ENCODE results near the gene TRABD2B. TPM values are rescaled to one million over a fixed set of nuclear protein-coding genes. Genes with fewer than 3 reads are reported as not detected.
A peak's percentile ranks its signal among the peaks of the same experiment; 100 is the strongest.

TRABD2B gene
- total and polyA plus RNA-seq, 2 experiments from 2014 or later = 1.6 to 2.0 TPM

DNA sequence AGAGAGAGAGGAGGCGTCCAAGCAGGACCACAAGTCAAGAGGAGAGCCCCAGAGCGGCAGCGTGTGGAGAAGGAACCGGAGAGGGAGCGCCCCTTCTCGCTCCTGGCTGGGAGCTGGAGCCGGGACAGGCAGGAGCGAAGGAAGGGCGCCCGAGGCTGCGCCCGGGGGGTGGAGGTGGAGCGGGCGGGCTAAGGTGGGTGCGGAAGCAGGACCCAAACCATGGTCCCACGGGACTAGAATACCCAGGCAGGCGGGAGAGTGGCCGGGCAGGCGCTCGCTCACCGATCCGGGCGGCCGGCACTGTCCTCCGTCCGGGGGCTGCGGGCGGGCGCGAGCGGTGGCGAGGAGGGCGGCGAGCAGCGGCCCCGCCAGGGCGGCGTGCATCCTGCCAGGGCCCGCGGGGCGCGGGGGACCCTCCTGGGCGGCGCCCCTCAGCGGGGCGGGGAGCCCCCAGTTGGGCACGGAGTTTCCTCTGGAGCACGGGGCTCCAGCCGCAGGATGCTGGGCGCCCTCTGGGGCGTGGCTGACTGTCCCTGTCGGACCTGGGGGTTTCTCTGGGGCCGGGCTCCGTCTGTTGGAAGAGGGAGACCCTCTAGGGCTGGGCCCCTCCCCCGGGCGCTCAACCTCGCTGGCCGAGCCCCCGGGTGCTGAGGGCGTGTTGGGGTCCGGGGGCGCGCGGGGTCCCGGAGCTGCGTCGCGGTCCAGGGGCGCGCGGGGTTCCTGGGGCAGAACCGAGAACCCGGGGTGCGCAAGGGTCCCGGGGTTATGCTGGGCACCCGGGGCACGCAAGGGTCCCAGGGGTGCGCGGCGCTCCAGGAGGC lies 569 bp downstream of the TRABD2B start (continued):
- TF ChIP-seq STAT1 (IDR thresholded peaks at IDR 0.05; ENCODE audit: unreplicated experiment) (no peak), NANOG (IDR thresholded peaks at IDR 0.05; ENCODE audit: borderline replicate concordance) (no peak), EZH2phosphoT487 (IDR thresholded peaks at IDR 0.05; ENCODE audit: unreplicated experiment) (no peak), ZNF114 (CRISPR knock-in tag; IDR thresholded peaks at IDR 0.05) (no peak), ZNF331 (CRISPR knock-in tag; IDR thresholded peaks at IDR 0.05; ENCODE audit: low read depth) (no peak)
- TF ChIP-seq, protein P1, sequence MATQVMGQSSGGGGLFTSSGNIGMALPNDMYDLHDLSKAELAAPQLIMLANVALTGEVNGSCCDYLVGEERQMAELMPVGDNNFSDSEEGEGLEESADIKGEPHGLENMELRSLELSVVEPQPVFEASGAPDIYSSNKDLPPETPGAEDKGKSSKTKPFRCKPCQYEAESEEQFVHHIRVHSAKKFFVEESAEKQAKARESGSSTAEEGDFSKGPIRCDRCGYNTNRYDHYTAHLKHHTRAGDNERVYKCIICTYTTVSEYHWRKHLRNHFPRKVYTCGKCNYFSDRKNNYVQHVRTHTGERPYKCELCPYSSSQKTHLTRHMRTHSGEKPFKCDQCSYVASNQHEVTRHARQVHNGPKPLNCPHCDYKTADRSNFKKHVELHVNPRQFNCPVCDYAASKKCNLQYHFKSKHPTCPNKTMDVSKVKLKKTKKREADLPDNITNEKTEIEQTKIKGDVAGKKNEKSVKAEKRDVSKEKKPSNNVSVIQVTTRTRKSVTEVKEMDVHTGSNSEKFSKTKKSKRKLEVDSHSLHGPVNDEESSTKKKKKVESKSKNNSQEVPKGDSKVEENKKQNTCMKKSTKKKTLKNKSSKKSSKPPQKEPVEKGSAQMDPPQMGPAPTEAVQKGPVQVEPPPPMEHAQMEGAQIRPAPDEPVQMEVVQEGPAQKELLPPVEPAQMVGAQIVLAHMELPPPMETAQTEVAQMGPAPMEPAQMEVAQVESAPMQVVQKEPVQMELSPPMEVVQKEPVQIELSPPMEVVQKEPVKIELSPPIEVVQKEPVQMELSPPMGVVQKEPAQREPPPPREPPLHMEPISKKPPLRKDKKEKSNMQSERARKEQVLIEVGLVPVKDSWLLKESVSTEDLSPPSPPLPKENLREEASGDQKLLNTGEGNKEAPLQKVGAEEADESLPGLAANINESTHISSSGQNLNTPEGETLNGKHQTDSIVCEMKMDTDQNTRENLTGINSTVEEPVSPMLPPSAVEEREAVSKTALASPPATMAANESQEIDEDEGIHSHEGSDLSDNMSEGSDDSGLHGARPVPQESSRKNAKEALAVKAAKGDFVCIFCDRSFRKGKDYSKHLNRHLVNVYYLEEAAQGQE (IDR thresholded peaks at IDR 0.05; ENCODE audit: unreplicated experiment) = no peak

DNA sequence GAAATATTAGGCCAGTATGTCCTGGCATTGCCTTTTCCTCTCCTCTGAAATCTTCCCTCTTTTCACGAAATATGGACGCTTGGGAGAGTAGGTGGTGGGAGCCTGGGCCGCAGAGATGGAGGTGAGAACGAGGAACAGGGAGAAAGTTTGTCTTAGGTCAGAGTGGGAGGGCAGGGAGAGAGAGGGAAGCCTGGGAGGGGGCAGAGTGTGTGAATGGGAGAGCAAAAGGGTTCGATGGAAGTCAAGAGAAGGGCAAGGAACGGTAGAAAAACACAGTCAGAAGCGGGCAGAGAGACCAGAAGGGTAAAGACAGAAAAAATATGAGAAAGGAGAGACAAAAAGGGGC lies 1.2 kb downstream of the TRABD2B start:
- Histone ChIP-seq H3K4me2 (peak overlapping the region; percentile 95), H3K27ac (ENCODE audit: low read depth) (no peak overlapping the region), H3K4me3 (peak overlapping the region; percentile 85), H2AFZ (peak overlapping the region; percentile 89), H3K4me1 (ENCODE audit: insufficient read depth) (peaks cover 38% of the 10 kb centered on the region), H4K20me1 (replicated peaks; ENCODE audit: insufficient read depth) (no peaks in the 10 kb centered on the region), H3K36me3 (ENCODE audit: insufficient read depth) (no peaks in the 10 kb centered on the region), H3F3A (replicated peaks; ENCODE audit: low read depth) (no peaks in the 10 kb centered on the region), H3K27me3 (ENCODE audit: insufficient read depth) (peaks cover 40% of the 10 kb centered on the region), H3K79me2 (replicated peaks; ENCODE audit: insufficient read depth) (peaks cover 4% of the 10 kb centered on the region; the same call in 1 of the 2 replicates), H3K9me2 (ENCODE audit: insufficient read depth) (no peaks in the 10 kb centered on the region)
- peaks cover 24% of the 10 kb centered on the region for H3K27me3 Mint-ChIP-seq (ENCODE audit: insufficient read depth, low read depth, poor library complexity)
- H3K27ac Mint-ChIP-seq = no peak overlapping the region
- peaks cover 55% of the 10 kb centered on the region for H3K4me1 Mint-ChIP-seq
- H3K4me3 Mint-ChIP-seq = peak overlapping the region; percentile 85
- no peaks in the 10 kb centered on the region for H3K9me3 Mint-ChIP-seq
- H3K36me3 Mint-ChIP-seq (ENCODE audit: low read depth) = peaks cover 18% of the 10 kb centered on the region
- DNase-seq (ENCODE audit: low spot score) (no peak), ATAC-seq (peak; percentile 4; the same call in 2 of the 3 replicates)
- no peak for TF ChIP-seq EZH2phosphoT487 (IDR thresholded peaks at IDR 0.05; ENCODE audit: unreplicated experiment)
- no peak for TF ChIP-seq CREB1 (CRISPR knock-in tag; IDR thresholded peaks at IDR 0.05; ENCODE audit: low read depth)
- no peak for TF ChIP-seq JUNB (IDR thresholded peaks at IDR 0.05; ENCODE audit: unreplicated experiment)
- TF ChIP-seq, protein P2, sequence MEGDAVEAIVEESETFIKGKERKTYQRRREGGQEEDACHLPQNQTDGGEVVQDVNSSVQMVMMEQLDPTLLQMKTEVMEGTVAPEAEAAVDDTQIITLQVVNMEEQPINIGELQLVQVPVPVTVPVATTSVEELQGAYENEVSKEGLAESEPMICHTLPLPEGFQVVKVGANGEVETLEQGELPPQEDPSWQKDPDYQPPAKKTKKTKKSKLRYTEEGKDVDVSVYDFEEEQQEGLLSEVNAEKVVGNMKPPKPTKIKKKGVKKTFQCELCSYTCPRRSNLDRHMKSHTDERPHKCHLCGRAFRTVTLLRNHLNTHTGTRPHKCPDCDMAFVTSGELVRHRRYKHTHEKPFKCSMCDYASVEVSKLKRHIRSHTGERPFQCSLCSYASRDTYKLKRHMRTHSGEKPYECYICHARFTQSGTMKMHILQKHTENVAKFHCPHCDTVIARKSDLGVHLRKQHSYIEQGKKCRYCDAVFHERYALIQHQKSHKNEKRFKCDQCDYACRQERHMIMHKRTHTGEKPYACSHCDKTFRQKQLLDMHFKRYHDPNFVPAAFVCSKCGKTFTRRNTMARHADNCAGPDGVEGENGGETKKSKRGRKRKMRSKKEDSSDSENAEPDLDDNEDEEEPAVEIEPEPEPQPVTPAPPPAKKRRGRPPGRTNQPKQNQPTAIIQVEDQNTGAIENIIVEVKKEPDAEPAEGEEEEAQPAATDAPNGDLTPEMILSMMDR (conservative IDR thresholded peaks at IDR 0.05; ENCODE audit: low read depth in 2 of 2) = no peak; a peak in 1 of 4 replicates
- no peak for TF ChIP-seq STAT1 (IDR thresholded peaks at IDR 0.05; ENCODE audit: unreplicated experiment)
- TF ChIP-seq POLR2AphosphoS5 (IDR thresholded peaks at IDR 0.05; ENCODE audit: low read depth) = no peak
- no peak for TF ChIP-seq EZH2 (IDR thresholded peaks at IDR 0.05; ENCODE audit: low read depth, unreplicated experiment)
- no peak for TF ChIP-seq ZNF114 (CRISPR knock-in tag; IDR thresholded peaks at IDR 0.05)
- TF ChIP-seq, protein P3, sequence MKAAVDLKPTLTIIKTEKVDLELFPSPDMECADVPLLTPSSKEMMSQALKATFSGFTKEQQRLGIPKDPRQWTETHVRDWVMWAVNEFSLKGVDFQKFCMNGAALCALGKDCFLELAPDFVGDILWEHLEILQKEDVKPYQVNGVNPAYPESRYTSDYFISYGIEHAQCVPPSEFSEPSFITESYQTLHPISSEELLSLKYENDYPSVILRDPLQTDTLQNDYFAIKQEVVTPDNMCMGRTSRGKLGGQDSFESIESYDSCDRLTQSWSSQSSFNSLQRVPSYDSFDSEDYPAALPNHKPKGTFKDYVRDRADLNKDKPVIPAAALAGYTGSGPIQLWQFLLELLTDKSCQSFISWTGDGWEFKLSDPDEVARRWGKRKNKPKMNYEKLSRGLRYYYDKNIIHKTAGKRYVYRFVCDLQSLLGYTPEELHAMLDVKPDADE (IDR thresholded peaks at IDR 0.05) = no peak
